WTC11 (cell line): ENCODE data around the gene BMP6.

ENCODE experiments used
- CTCF ChIP-seq: fragments of 200-600 bp; IDR thresholded peaks from 2 replicates; pipeline ENCODE4 v1.8.0; 2022; ENCODE audit warnings: antibody characterized with exemption
- E2F5 ChIP-seq: sonication (generic); formaldehyde crosslinking; IDR thresholded peaks from 2 replicates; pipeline ENCODE4 v1.8.1; 2022; ENCODE audit warnings: mild to moderate bottlenecking, moderate library complexity, missing genetic modification reagents
- HMGXB4 ChIP-seq: sonication (generic); formaldehyde crosslinking; IDR thresholded peaks from 2 replicates; pipeline ENCODE4 v1.8.1; 2023; ENCODE audit warnings: mild to moderate bottlenecking, moderate library complexity, missing genetic modification reagents
- NR1H2 ChIP-seq: sonication (generic); formaldehyde crosslinking; IDR thresholded peaks from 2 replicates; pipeline ENCODE4 v1.9.0; 2021; ENCODE audit warnings: mild to moderate bottlenecking, moderate library complexity, missing genetic modification reagents
- SP1 ChIP-seq: sonication (generic); formaldehyde crosslinking; conservative IDR thresholded peaks from 2 replicates; pipeline ENCODE4 v1.8.1; 2022; ENCODE audit warnings: missing genetic modification reagents
- USF1 ChIP-seq: sonication (generic); formaldehyde crosslinking; IDR thresholded peaks from 2 replicates; pipeline ENCODE4 v1.8.0; 2022; ENCODE audit warnings: mild to moderate bottlenecking, missing genetic modification reagents

GRCh38 chr6:7910654-7911344 is 184.9 kb downstream of the BMP6 start, which contains the start of gene TXNDC5:
- TF ChIP-seq NR1H2 (CRISPR knock-in tag) (no peak), E2F5 (CRISPR knock-in tag) (no peak), CTCF (no peak), USF1 (CRISPR knock-in tag) (no peak; the same call in 1 of the 2 replicates), SP1 (CRISPR knock-in tag) (peak; percentile 12; the same call in 1 of the 2 replicates), HMGXB4 (CRISPR knock-in tag) (peak; percentile 60; the same call in 1 of the 2 replicates)
